ENCODE data around the gene B3GNT8.

GRCh38 chr19:41441321-41441945 is 14.3 kb upstream of the B3GNT8 start:
- no peak for TF ChIP-seq TAF1 (IDR thresholded peaks at IDR 0.05; ENCODE audit: borderline replicate concordance, low read depth, low read length)
- no peak for TF ChIP-seq POLR2A (IDR thresholded peaks at IDR 0.05; ENCODE audit: low read depth, low read length)

Data from GM12892 (cell line).